Stimulated activated naive CD8-positive, alpha-beta T cell treated with anti-CD3 and anti-CD28 coated beads, Interleukin-15, Interleukin-2, amounts not matched to agents 100 U/mL and 50 U/mL, for 24 hours (primary cell): ENCODE data around the gene BST1.
"Not testable (repeated sequence)": the region's sequence is repeated elsewhere in the genome, so short reads cannot be mapped to it uniquely, and the experiment has no call there.

Experiments used
- ATAC-seq: fragments of 150-1000 bp; cut with Tn5 transposase; one replicate; pipeline ENCODE4 v1.10.0; 2021
- DNase-seq: peaks from one replicate; pipeline ENCODE4 v3.0.0; 2021

The BST1 gene

DNA sequence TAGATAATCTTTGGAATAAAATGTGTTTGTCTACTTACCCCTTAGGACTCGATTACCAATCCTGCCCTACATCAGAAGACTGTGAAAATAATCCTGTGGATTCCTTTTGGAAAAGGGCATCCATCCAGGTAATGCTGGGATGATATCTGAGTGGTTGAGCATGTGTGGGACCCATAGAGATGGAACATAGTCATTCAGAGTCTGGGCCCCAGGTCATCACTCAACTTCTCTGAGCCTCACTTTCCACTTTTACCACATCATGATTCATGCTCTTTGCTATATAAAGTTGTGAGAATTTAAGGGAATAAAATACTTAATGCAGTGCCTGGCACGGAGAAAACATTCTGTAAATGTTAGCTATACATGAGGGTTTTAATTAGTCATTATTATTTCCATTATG lies 8.9 kb downstream of the BST1 start:
- DNase-seq, result no peak
- ATAC-seq, result peak; percentile 66

DNA sequence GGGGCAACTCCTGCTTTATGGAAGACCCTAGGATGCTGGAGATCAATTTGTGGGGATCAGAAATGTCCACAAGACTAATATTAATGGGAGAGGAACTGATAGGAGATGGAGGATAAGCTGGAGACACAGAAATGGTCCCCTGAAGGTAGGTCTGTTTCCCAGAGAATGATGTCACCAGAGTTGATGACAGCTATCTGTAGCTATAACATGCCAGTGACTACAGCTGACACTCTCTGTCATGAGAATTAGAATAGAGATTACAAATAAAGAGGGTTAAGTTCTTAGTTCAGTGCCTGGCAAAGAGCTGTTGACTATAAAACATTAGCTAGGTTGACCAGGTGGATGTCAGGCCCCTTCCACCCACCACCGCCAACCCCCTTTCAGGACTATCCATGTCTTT lies 9.3 kb downstream of the BST1 start:
- no peak for ATAC-seq
- no peak for DNase-seq

DNA sequence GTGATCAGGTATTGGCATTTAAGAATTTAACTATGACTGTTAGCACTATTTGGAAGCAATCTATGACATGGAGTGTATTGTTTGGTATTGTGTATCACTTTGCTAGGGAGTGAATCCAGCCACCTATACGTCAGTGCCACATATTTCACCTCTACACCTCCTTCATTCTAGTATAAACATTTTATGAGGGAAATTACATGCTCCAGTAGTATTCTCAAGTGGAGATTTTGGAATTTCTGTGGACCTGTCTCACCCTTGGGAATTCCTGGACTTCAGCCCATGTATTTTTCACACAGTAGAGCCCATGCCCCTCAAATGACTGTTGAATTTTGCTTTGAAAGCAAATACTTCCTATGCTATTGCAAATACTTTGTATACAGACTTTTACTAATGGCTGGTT lies 11.3 kb downstream of the BST1 start:
- no peak for DNase-seq
- no peak for ATAC-seq

DNA sequence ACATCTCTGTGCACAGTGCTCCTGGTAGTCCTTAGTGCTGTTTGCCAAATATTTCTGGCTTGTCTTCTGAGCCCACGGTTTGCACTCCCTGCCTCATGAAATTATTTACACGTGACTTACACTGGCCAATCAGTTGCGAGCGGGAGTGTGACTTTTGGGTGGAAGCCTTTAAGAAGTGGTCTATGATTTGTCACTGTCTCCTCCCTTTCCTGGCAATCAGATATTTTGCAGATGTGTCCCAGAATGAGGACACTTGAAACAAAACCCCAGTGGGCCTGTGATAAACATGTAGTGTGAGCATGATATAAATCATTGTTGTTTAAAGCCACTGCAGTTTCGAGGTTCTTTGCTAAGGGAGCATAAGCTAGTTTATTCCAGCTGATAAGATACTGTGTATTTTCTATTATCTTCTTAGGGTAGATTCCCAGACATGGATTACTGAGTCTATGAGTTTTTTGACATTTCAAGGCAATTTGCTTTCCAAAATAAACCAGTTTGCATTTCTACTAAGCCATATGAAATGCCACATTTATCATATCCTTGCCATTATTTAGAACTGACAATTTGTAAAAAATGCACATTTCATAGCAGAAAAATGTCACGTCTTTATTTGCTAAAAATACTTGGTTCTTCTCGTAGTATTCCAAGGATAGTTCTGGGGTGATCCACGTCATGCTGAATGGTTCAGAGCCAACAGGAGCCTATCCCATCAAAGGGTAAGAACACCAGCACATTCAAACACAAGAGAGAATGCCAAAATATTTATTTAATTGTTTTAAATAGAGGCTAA lies 12.0 kb downstream of the BST1 start:
- ATAC-seq (no peak), DNase-seq (no peak)

GRCh38 chr4:15716115-15716514 lies 13.2 kb downstream of the BST1 start:
- no peak for ATAC-seq
- no peak for DNase-seq

- DNase-seq (no peak), ATAC-seq (no peak)
Observed at GRCh38 chr4:15717086-15717485, 14.2 kb downstream of the BST1 start.

- DNase-seq, result no peak
Observed at GRCh38 chr4:15717657-15718416, 15.0 kb downstream of the BST1 start.

DNA sequence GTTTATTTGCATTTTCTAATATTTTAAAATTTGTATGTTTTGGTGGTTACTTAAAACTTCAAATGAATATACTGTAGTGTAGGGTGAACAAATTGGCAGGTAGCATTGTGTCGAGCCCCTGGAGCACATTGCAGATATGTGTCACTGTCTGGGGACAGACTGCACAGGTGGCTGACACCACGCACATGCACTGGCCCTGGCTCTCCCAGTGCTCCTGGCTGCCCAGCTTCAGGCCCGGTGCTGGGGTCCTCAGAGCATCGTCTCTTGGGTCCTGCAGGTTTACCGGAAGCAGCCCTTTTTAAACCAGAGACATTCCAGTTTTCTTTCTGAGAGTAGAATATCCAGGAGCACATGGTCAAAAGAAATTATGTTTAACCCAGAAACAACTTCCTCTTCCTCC lies 15.6 kb downstream of the BST1 start:
- DNase-seq, result no peak
- ATAC-seq, result no peak

More at GRCh38 chr4:15717657-15718416, 15.0 kb downstream of the BST1 start:
- ATAC-seq, result no peak

GRCh38 chr4:15718959-15719358 lies 16.1 kb downstream of the BST1 start:
- ATAC-seq, result no peak

GRCh38 chr4:15719506-15719905 lies 16.6 kb downstream of the BST1 start:
- no peak for DNase-seq
- ATAC-seq, result no peak

More at GRCh38 chr4:15718959-15719358, 16.1 kb downstream of the BST1 start:
- DNase-seq, result no peak

- no peak for ATAC-seq
- no peak for DNase-seq
Observed at GRCh38 chr4:15720851-15721250, 18.0 kb downstream of the BST1 start.

- no peak for ATAC-seq
- no peak for DNase-seq
Observed at GRCh38 chr4:15725608-15726007, 22.7 kb downstream of the BST1 start.

DNA sequence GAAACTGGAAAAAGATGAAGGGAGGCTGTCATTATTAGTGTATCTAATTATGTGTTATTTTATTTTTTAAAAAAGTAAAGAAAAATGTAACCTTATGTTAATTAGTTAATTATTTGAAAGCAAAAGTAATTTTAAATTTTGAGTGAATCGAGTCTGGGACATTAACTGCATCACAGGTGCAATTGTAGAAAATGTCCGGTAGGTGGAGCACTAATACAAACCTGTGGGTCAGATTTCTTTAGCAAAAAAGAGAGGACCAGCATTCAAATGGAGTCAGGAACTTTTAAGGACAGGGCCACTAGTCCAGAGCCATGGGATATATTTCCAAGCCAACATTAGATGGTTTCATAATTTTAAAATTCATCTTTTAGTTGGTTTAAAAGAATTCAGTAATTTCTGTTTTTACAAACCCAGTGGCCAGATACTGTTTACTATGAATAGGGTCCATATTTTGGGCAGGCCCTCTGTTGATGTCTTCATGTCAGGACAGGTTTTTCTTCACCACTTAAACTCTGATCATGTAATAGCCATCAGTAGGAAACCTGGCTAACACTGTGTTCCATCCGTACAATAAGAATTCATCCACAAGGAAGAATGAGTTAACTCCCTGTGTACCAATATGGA lies 27.2 kb downstream of the BST1 start:
- no peak for ATAC-seq
- DNase-seq, result peak; percentile 15

DNA sequence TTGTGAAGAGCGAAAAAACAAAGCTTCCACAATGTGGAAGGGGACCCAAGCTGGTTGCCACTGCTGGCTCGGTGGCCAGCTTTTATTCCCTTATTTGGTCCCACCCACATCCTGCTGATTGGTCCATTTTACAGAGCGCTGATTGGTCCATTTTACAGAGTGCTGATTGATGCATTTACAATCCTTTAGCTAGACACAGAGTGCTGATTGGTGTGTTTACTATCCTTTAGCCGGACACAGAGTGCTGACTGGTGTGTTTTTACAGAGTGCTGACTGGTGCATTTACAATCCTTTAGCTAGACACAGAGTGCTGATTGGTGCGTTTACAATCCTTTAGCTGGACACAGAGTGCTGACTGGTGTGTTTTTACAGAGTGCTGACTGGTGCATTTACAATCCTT lies 30.2 kb downstream of the BST1 start:
- ATAC-seq, DNase-seq: not testable (repeated sequence)

GRCh38 chr4:15735536-15735935 lies 32.7 kb downstream of the BST1 start:
- ATAC-seq (no peak), DNase-seq (no peak)

DNA sequence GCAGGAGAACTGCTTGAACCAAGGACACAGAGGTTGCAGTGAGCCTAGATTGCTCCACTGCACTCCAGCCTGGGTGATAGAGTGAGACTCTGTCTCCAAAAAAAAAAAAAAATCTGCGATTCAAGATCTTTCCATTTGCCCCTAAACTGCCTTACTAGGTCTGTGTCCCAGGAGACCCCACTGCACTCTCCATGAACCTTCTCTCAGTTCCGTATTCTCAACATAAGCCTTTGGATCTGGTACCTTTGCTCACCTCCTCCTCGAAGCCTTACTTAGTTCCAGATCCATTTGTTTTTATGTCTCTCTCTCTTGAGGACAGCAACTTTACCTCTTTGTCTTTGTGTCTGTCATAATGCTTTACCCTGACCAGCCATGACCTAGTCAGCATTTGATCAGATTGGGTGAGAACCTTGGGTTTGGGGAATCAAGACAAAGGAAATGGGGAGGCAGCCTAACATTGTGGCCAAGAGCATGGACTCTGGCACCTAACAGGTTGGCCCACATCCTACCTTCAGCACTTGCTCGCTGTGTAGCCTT lies 33.7 kb downstream of the BST1 start:
- ATAC-seq, result no peak
- no peak for DNase-seq

- DNase-seq (no peak), ATAC-seq (no peak)
Observed at GRCh38 chr4:15737255-15737654, 34.4 kb downstream of the BST1 start.

- ATAC-seq, result peak; percentile 80
Observed at GRCh38 chr4:15738877-15739276, 36.0 kb downstream of the BST1 start.

GRCh38 chr4:15740764-15741404 lies 38.0 kb downstream of the BST1 start:
- no peak for DNase-seq
- no peak for ATAC-seq

More at GRCh38 chr4:15738877-15739276, 36.0 kb downstream of the BST1 start:
- DNase-seq, result peak; percentile 14

DNA sequence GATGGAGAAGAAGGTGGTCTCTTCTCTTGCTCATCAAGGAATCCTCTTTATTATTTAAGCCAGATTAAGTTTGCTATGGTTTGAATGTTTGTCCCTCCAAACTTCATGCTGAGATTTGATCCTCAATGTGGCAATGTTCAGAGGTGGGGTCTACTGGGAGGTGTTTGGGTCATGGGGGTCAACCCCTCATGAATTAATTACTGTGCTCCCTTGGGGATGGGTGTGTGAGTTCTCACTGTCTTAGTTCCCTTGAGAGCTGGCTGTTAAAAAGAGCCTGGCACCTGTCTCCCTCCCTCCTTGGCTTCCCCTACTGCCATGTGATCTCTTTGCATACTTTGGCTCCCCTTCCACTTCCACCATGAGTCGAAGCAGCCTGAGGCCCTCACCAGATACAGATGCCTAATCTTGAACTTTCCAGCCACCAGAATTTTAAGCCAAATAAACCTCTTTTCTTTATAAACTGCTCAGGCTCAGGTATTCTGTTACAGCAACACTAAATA lies 39.3 kb downstream of the BST1 start:
- no peak for DNase-seq
- no peak for ATAC-seq

DNA sequence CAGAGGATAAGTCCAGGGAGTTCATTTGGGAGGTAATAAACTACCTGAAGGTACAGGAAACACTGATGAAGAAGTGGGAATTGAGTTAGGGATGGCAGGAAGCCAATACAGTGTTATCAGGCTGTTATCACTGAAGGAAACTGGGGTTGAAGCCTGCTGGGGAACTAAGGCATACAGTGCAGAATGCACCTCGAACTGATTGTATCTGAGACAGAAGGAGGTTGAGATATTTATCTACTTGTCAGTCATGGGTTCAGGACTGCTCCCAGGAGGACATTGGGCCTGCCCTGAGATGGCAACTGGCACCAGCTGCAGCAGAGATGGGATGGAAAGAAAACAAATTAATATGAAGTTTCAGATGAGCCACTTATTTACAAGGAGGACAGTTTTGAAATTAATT lies 39.8 kb downstream of the BST1 start:
- DNase-seq, result no peak
- ATAC-seq, result no peak

DNA sequence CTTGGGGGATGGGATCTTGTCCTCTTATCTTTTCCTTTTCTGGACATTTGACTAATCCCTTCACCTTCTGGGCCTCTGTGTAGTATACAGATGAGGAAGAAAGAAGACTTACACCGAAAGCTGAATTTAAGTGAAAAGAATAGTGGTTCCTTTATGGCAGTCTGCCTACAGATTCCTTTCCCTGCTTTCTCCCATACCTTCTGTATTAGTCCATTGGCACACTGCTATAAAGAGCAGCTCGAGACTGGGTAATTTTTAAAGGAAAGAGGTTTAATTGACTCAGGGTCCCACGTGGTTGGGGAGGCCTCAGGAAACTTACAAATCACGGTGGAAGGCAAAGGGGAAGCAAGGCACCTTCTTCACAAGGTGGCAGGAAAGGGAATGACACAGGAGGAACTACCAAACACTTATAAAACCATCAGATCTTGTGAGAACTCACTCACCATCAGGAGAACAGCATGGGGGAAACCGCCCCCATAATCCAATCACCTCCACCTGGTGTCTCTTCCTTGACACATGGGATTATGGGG lies 41.2 kb downstream of the BST1 start:
- ATAC-seq, result no peak
- no peak for DNase-seq
